PC-9 (cell line): Measurements from ENCODE around the gene LRIF1. TPM values are rescaled to one million over a fixed set of nuclear protein-coding genes. Genes with fewer than 3 reads are reported as not detected.

ENCODE experiments used
- BruUV-seq: library from RNA; stranded (reverse); fragments of 400-500 nt; replicated peaks from 2 replicates; lab custom pipeline; 2021; lab: Mats Ljungman, UMichigan
- CTCF ChIA-PET: fragments of 300-600 bp; sonication (Branson Sonifier 250); formaldehyde crosslinking; loops from one replicate; lab custom pipeline; 2022; ENCODE audit warnings: antibody characterized with exemption; lab: Charles Lee
- POLR2A ChIA-PET: fragments of 300-600 bp; sonication (Branson Sonifier 250); formaldehyde crosslinking; loops from one replicate; lab custom pipeline; 2022; ENCODE audit warnings: antibody characterized with exemption; ENCODE audit not compliant: unreplicated experiment; lab: Charles Lee
- DNase-seq, 2 experiments: peaks; one replicate each; pipeline versions ENCODE4 v3.0.0 to v3.0.0-alpha.2; 2015 to 2022; ENCODE audit warnings: mixed read lengths in 1 of 2
- H2AFZ ChIP-seq: fragments of 200-600 bp; sonication (generic); 2 replicates; pipeline ENCODE4 v1.8.1; 2017; ENCODE audit warnings: antibody characterized with exemption
- H3F3A ChIP-seq: fragments of 200-600 bp; sonication (generic); 2 replicates; pipeline ENCODE4 v1.8.1; 2017; ENCODE audit warnings: antibody characterized with exemption, mild to moderate bottlenecking, low read depth; ENCODE audit not compliant: insufficient read depth
- H3K27ac ChIP-seq: fragments of 200-600 bp; sonication (generic); 2 replicates; pipeline ENCODE4 v1.6.1; 2016; ENCODE audit warnings: mixed run types
- H3K27me3 ChIP-seq: fragments of 200-600 bp; sonication (generic); 2 replicates; pipeline ENCODE4 v1.6.1; 2016; ENCODE audit warnings: low read depth, mixed run types; ENCODE audit not compliant: insufficient read depth
- H3K36me3 ChIP-seq: fragments of 200-600 bp; sonication (generic); 2 replicates; pipeline ENCODE4 v1.6.1; 2016; ENCODE audit warnings: low read depth, mixed run types
- H3K4me1 ChIP-seq: fragments of 200-600 bp; sonication (generic); replicated peaks from 2 replicates; pipeline ENCODE4 v1.6.1; 2016; ENCODE audit warnings: mixed run types; ENCODE audit not compliant: insufficient read depth
- H3K4me2 ChIP-seq: fragments of 200-600 bp; sonication (generic); 2 replicates; pipeline ENCODE4 v1.6.1; 2017; ENCODE audit warnings: mixed run types
- H3K4me3 ChIP-seq: fragments of 200-600 bp; sonication (generic); 2 replicates; pipeline ENCODE4 v1.6.1; 2016; ENCODE audit warnings: mixed run types
- H3K79me2 ChIP-seq: fragments of 200-600 bp; sonication (generic); 2 replicates; pipeline ENCODE4 v1.6.1; 2017; ENCODE audit warnings: low read depth, mixed run types
- H3K9me2 ChIP-seq: fragments of 200-600 bp; sonication (generic); 2 replicates; pipeline ENCODE4 v1.8.1; 2017; ENCODE audit warnings: mild to moderate bottlenecking; ENCODE audit not compliant: insufficient read depth
- H3K9me3 ChIP-seq: fragments of 200-600 bp; sonication (generic); 2 replicates; pipeline ENCODE4 v1.8.1; 2016; ENCODE audit warnings: low read depth; ENCODE audit not compliant: insufficient read depth
- H4K20me1 ChIP-seq: fragments of 200-600 bp; sonication (generic); 2 replicates; pipeline ENCODE4 v1.8.1; 2017; ENCODE audit not compliant: insufficient read depth
- EZH2 ChIP-seq: fragments of 200-600 bp; sonication (generic); IDR thresholded peaks from 2 replicates; pipeline ENCODE4 v1.8.0; 2017; ENCODE audit warnings: antibody characterized with exemption, low read depth
- intact Hi-C: fragments of 100-400 bp; cut with micrococcal nuclease; formaldehyde crosslinking; loops from one replicate; pipeline ENCODE4 v1.10.0; 2022; ENCODE audit not compliant: unreplicated experiment
- total RNA-seq: library from RNA; stranded (reverse); gene quantifications from 2 replicates; pipeline ENCODE4 v1.2.3, GENCODE V29; 2021
- TF ChIP-seq, protein P1 (sequence below): fragments of 200-600 bp; sonication (generic); conservative IDR thresholded peaks from 2 replicates; pipeline ENCODE4 v1.6.1; 2017; ENCODE audit warnings: mixed run types, antibody characterized with exemption, mild to moderate bottlenecking, moderate library complexity

The LRIF1 gene
- total RNA-seq, 1 experiment from 2014 or later: 13.5 TPM

DNA sequence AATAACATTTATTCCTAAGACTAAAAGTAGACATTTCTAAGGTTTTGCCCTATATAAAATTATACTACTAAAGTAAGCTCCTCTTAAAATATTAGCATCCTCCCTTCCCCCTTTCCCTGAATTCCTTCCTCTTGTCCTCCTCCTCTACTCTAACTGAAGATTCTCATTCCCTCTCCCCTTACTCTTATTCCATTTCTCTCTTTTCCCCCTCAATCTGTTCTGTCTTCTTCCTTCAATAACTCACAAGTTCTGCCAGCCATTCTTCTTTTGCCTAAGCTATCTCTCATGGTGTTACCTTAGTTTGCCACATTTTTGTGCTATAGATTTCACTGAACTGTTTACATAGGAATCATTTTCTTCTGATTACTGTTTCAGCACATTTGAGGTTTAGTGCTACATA is 10.7 kb downstream of the LRIF1 start:
- Histone ChIP-seq H4K20me1 (0 out of 2 replicates have a peak, but pooled peaks cover 7% of the 10 kb centered on the region), H3K27me3 (no peaks in the 10 kb centered on the region), H2AFZ (no peak overlapping the region), H3K9me3 (no peaks in the 10 kb centered on the region; the same call in 1 of the 2 replicates), H3K36me3 (peaks cover 38% of the 10 kb centered on the region), H3K4me3 (no peak overlapping the region), H3K4me1 (no peaks in the 10 kb centered on the region), H3K79me2 (peaks cover 28% of the 10 kb centered on the region), H3K4me2 (no peak overlapping the region), H3K27ac (no peak overlapping the region), H3F3A (no peaks in the 10 kb centered on the region; the same call in 1 of the 2 replicates), H3K9me2 (no peaks in the 10 kb centered on the region; the same call in 1 of the 2 replicates)
- no TSS peak for BruUV-seq
- ChIA-PET POLR2A (interaction anchor here (0.6 to 0.7 kb wide), 2 partner anchors 11 to 295 kb away, joined by 3 to 9 read pairs; no protein-coding TSS in a partner anchor), CTCF (no interaction called here)
- TF ChIP-seq EZH2: no peak
- TF ChIP-seq, protein P1, sequence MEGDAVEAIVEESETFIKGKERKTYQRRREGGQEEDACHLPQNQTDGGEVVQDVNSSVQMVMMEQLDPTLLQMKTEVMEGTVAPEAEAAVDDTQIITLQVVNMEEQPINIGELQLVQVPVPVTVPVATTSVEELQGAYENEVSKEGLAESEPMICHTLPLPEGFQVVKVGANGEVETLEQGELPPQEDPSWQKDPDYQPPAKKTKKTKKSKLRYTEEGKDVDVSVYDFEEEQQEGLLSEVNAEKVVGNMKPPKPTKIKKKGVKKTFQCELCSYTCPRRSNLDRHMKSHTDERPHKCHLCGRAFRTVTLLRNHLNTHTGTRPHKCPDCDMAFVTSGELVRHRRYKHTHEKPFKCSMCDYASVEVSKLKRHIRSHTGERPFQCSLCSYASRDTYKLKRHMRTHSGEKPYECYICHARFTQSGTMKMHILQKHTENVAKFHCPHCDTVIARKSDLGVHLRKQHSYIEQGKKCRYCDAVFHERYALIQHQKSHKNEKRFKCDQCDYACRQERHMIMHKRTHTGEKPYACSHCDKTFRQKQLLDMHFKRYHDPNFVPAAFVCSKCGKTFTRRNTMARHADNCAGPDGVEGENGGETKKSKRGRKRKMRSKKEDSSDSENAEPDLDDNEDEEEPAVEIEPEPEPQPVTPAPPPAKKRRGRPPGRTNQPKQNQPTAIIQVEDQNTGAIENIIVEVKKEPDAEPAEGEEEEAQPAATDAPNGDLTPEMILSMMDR: no peak
- intact Hi-C loops: no loop called here
- DNase-seq: peak in 1 of 2 experiments; percentile 26

DNA sequence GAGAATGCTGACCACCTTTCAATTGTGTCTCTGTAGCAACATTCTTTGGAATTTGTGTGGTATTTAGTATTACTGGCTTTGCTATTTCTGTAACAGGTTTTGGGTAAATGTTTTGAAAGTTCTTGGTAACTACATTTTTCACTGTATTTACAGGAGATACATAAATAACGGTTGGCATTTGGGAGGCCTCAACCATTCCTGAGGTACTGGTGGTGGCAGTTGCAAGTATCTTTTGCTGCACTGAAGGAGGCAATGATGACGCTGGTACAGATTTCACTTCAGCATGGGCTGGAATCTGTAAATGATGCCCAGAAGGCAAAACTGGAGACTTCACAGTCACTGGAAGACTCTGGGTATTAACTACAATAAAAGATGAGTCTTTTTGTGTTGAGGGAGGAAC is 11.7 kb downstream of the LRIF1 start:
- Histone ChIP-seq H3K27ac (no peak overlapping the region), H2AFZ (no peak overlapping the region), H3K27me3 (no peaks in the 10 kb centered on the region), H3K4me2 (no peak overlapping the region), H3K79me2 (peaks cover 22% of the 10 kb centered on the region; the same call in 1 of the 2 replicates), H3K9me2 (no peaks in the 10 kb centered on the region; the same call in 1 of the 2 replicates), H4K20me1 (no peaks in the 10 kb centered on the region), H3F3A (no peaks in the 10 kb centered on the region; the same call in 1 of the 2 replicates), H3K4me3 (no peak overlapping the region), H3K9me3 (no peaks in the 10 kb centered on the region), H3K36me3 (peaks cover 48% of the 10 kb centered on the region), H3K4me1 (no peaks in the 10 kb centered on the region)
- DNase-seq: no peak
- CTCF ChIA-PET: no interaction called here
- TF ChIP-seq, protein P1: no peak
- TF ChIP-seq EZH2: no peak
- no TSS peak for BruUV-seq
- intact Hi-C loops: no loop called here
- POLR2A ChIA-PET: no interaction called here

DNA sequence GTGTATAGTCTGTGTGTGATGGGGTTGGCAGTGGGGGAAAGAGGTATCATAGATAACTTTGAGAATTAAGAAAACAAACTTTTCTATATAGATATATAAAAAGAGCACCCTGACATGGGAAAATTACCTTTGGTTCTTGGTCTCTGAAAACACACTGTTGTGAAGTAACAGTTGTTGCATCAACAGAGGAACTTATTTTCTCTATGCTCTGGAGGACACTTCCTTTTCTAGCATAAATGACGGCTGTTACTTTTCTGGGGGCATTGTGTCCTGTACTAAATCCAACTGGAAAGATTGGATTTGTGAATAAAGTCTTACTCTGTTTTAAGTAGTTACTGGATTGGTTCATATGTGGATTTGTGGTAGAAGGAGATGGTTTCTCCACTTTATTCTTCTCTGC is 12.6 kb downstream of the LRIF1 start:
- intact Hi-C loops: no loop called here
- TF ChIP-seq EZH2: no peak
- TF ChIP-seq, protein P1: no peak
- H3K27me3 ChIP-seq: no peaks in the 10 kb centered on the region
- ChIA-PET CTCF (no interaction called here), POLR2A (no interaction called here)
- H3K27ac ChIP-seq: no peak overlapping the region
- DNase-seq: no peak
- no peaks in the 10 kb centered on the region; the same call in 1 of the 2 replicates for H3K9me2 ChIP-seq
- H3K79me2 ChIP-seq: peaks cover 14% of the 10 kb centered on the region; the same call in 1 of the 2 replicates
- BruUV-seq: no TSS peak
- no peaks in the 10 kb centered on the region for H3K4me1 ChIP-seq
- no peak overlapping the region for H2AFZ ChIP-seq
- no peaks in the 10 kb centered on the region for H4K20me1 ChIP-seq
- no peaks in the 10 kb centered on the region; the same call in 1 of the 2 replicates for H3F3A ChIP-seq
- peaks cover 48% of the 10 kb centered on the region for H3K36me3 ChIP-seq
- no peaks in the 10 kb centered on the region for H3K9me3 ChIP-seq
- H3K4me2 ChIP-seq: no peak overlapping the region
- no peak overlapping the region for H3K4me3 ChIP-seq
